Measurements from ENCODE around the gene FOXJ3.

DNA sequence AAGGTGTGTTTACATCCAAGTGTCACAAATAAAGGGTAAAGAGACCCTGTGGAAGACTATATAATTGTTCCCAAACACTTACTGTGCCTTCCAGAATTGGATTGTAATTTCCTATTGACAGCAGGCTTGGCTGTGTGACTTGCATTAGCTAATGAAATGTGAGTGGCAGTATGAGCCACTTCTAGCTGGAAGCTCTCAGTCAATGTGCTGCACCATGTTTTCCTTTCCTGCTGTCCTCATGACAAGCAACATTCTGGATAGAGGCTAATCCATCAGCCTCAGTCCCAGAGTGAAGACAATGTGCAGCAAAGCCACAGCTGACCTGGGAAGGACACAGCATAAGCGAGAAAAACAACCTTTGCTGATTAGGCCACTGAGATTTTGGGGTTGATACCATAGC lies 5.9 kb upstream of the FOXJ3 start:
- TF ChIP-seq POLR2A (IDR thresholded peaks at IDR 0.05; ENCODE audit: low read depth, low read length) (no peak), POLR2AphosphoS5 (IDR thresholded peaks at IDR 0.05; ENCODE audit: low read depth, low read length) (no peak), TAF1 (IDR thresholded peaks at IDR 0.05; ENCODE audit: low read depth, low read length) (no peak), SPI1 (IDR thresholded peaks at IDR 0.05; ENCODE audit: low read depth, low read length) (no peak), POU2F2 (IDR thresholded peaks at IDR 0.05; ENCODE audit: low read depth, low read length) (no peak)
